Astrocyte of the hippocampus (primary cell): ENCODE measurements around the gene CASQ2.

Source experiments
- DNase-seq: peaks from one replicate; pipeline ENCODE4 v3.0.0; 2011; ENCODE audit warnings: low read depth, low spot score

CASQ2 gene

GRCh38 chr1:115665319-115666096, 103.0 kb downstream of the CASQ2 start:
- DNase-seq, result no peak

- DNase-seq, result no peak
Measured at GRCh38 chr1:115661157-115661556, 107.4 kb downstream of the CASQ2 start.

- DNase-seq, result no peak
Measured at GRCh38 chr1:115660151-115660550, 108.4 kb downstream of the CASQ2 start.

- no peak for DNase-seq
Measured at GRCh38 chr1:115658646-115659045, 109.9 kb downstream of the CASQ2 start.

GRCh38 chr1:115656461-115657077, 111.9 kb downstream of the CASQ2 start:
- DNase-seq, result no peak

- DNase-seq, result no peak
Measured at GRCh38 chr1:115655916-115656315, 112.6 kb downstream of the CASQ2 start.

GRCh38 chr1:115655306-115655663, 113.2 kb downstream of the CASQ2 start:
- DNase-seq, result no peak

- DNase-seq, result peak; percentile 79
Measured at GRCh38 chr1:115654663-115655305, 113.7 kb downstream of the CASQ2 start.

- no peak for DNase-seq
Measured at GRCh38 chr1:115654125-115654524, 114.4 kb downstream of the CASQ2 start.

GRCh38 chr1:115652236-115652788, 116.2 kb downstream of the CASQ2 start:
- peak; percentile 41 for DNase-seq

GRCh38 chr1:115651391-115651790, 117.1 kb downstream of the CASQ2 start:
- no peak for DNase-seq

GRCh38 chr1:115650961-115651360, 117.6 kb downstream of the CASQ2 start:
- no peak for DNase-seq
